COLO668 (cell line): ENCODE data around the gene ZFP90.
"Not testable (repeated sequence)": the region's sequence is repeated elsewhere in the genome, so short reads cannot be mapped to it uniquely, and the experiment has no call there.

ENCODE experiments used
- DNase-seq: peaks from one replicate; lab custom pipeline; 2025; ENCODE audit not compliant: unreplicated experiment; lab: John Stamatoyannopoulos, UW

ZFP90 gene

GRCh38 chr16:68517606-68518166 is 21.4 kb upstream of the ZFP90 start:
- DNase-seq: no peak

- no peak for DNase-seq
Observed at GRCh38 chr16:68519225-68519745, 19.8 kb upstream of the ZFP90 start.

- DNase-seq: peak; percentile 97
Observed at GRCh38 chr16:68520649-68521086, 18.4 kb upstream of the ZFP90 start.

- no peak for DNase-seq
Observed at GRCh38 chr16:68524069-68524820, 14.8 kb upstream of the ZFP90 start.

- no peak for DNase-seq
Observed at GRCh38 chr16:68526143-68526781, 12.8 kb upstream of the ZFP90 start.

- no peak for DNase-seq
Observed at GRCh38 chr16:68526782-68527145, 12.3 kb upstream of the ZFP90 start.

GRCh38 chr16:68528233-68528632 is 10.9 kb upstream of the ZFP90 start:
- DNase-seq: no peak

GRCh38 chr16:68528686-68529379 is 10.3 kb upstream of the ZFP90 start:
- DNase-seq: peak; percentile 89

GRCh38 chr16:68529608-68529930 is 9.5 kb upstream of the ZFP90 start:
- DNase-seq: no peak

GRCh38 chr16:68529931-68530701 is 9.0 kb upstream of the ZFP90 start:
- peak; percentile 92 for DNase-seq

GRCh38 chr16:68533937-68534336 is 5.2 kb upstream of the ZFP90 start:
- no peak for DNase-seq

- no peak for DNase-seq
Observed at GRCh38 chr16:68535331-68535730, 3.8 kb upstream of the ZFP90 start.

- DNase-seq: peak; percentile 29
Observed at GRCh38 chr16:68539711-68540239, 684 bp downstream of the ZFP90 start.

GRCh38 chr16:68548947-68549346 is 9.9 kb downstream of the ZFP90 start:
- no peak for DNase-seq

- no peak for DNase-seq
Observed at GRCh38 chr16:68553186-68553585, 14.1 kb downstream of the ZFP90 start.

- DNase-seq: not testable (repeated sequence)
Observed at GRCh38 chr16:68560341-68560740, 21.2 kb downstream of the ZFP90 start.

GRCh38 chr16:68563631-68564381 is 24.7 kb downstream of the ZFP90 start:
- no peak for DNase-seq

- DNase-seq: no peak
Observed at GRCh38 chr16:68564382-68564985, 25.4 kb downstream of the ZFP90 start.

- no peak for DNase-seq
Observed at GRCh38 chr16:68574479-68574878, 35.4 kb downstream of the ZFP90 start.

- DNase-seq: no peak
Observed at GRCh38 chr16:68575082-68575481, 36.0 kb downstream of the ZFP90 start.
